HEK293 (cell line): Measurements from ENCODE around the gene PLS1.

ENCODE experiments used
- AEBP2 ChIP-seq: fragments of 450-650 bp; formaldehyde crosslinking; IDR thresholded peaks from 2 replicates; pipeline ENCODE4 v1.5.1; 2016; ENCODE audit warnings: missing biosample characterization, missing genetic modification characterization, borderline replicate concordance
- GLIS2 ChIP-seq: fragments of 450-650 bp; formaldehyde crosslinking; IDR thresholded peaks from 2 replicates; pipeline ENCODE4 v1.5.1; 2016; ENCODE audit warnings: missing biosample characterization, missing genetic modification characterization
- KLF16 ChIP-seq: fragments of 450-650 bp; formaldehyde crosslinking; IDR thresholded peaks from 2 replicates; pipeline ENCODE4 v1.5.1; 2017; ENCODE audit warnings: missing biosample characterization, missing genetic modification characterization
- KLF9 ChIP-seq: fragments of 450-650 bp; formaldehyde crosslinking; IDR thresholded peaks from 2 replicates; pipeline ENCODE4 v1.5.1; 2016; ENCODE audit warnings: missing biosample characterization, missing genetic modification characterization, low read depth
- MYNN ChIP-seq: fragments of 450-650 bp; formaldehyde crosslinking; IDR thresholded peaks from 2 replicates; pipeline ENCODE4 v1.5.1; 2016; ENCODE audit warnings: missing biosample characterization, missing genetic modification characterization, borderline replicate concordance
- PRDM10 ChIP-seq: fragments of 450-650 bp; formaldehyde crosslinking; IDR thresholded peaks from 2 replicates; pipeline ENCODE4 v1.5.1; 2016; ENCODE audit warnings: missing biosample characterization, missing genetic modification characterization
- RBAK ChIP-seq: fragments of 450-650 bp; formaldehyde crosslinking; IDR thresholded peaks from 2 replicates; pipeline ENCODE4 v1.5.1; 2016; ENCODE audit warnings: missing biosample characterization, missing genetic modification characterization
- SCRT1 ChIP-seq: fragments of 450-650 bp; formaldehyde crosslinking; IDR thresholded peaks from 2 replicates; pipeline ENCODE4 v1.5.1; 2016; ENCODE audit warnings: missing biosample characterization, missing genetic modification characterization, borderline replicate concordance
- SP7 ChIP-seq: fragments of 450-650 bp; formaldehyde crosslinking; IDR thresholded peaks from 2 replicates; pipeline ENCODE4 v1.5.1; 2016; ENCODE audit warnings: missing biosample characterization, missing genetic modification characterization
- ZBTB44 ChIP-seq: fragments of 450-650 bp; IDR thresholded peaks from 2 replicates; pipeline ENCODE4 v1.5.1; 2018; ENCODE audit warnings: missing biosample characterization, mild to moderate bottlenecking, missing genetic modification characterization
- ZBTB49 ChIP-seq: fragments of 450-650 bp; formaldehyde crosslinking; IDR thresholded peaks from 2 replicates; pipeline ENCODE4 v1.5.1; 2016; ENCODE audit warnings: missing biosample characterization, missing genetic modification characterization, low read depth
- ZFP37 ChIP-seq: fragments of 450-650 bp; formaldehyde crosslinking; IDR thresholded peaks from 2 replicates; pipeline ENCODE4 v1.5.1; 2016; ENCODE audit warnings: missing biosample characterization, missing genetic modification characterization
- ZNF114 ChIP-seq: fragments of 450-650 bp; formaldehyde crosslinking; IDR thresholded peaks from 2 replicates; pipeline ENCODE4 v1.5.0; 2017; ENCODE audit warnings: missing biosample characterization, missing genetic modification characterization
- ZNF133 ChIP-seq: fragments of 450-650 bp; formaldehyde crosslinking; IDR thresholded peaks from 2 replicates; pipeline ENCODE4 v1.5.1; 2016; ENCODE audit warnings: missing biosample characterization, missing genetic modification characterization
- ZNF140 ChIP-seq: fragments of 450-650 bp; formaldehyde crosslinking; IDR thresholded peaks from 2 replicates; pipeline ENCODE4 v1.5.1; 2016; ENCODE audit warnings: missing biosample characterization, missing genetic modification characterization
- ZNF155 ChIP-seq: fragments of 450-650 bp; formaldehyde crosslinking; IDR thresholded peaks from 2 replicates; pipeline ENCODE4 v1.5.1; 2016; ENCODE audit warnings: missing biosample characterization, missing genetic modification characterization
- ZNF214 ChIP-seq: fragments of 450-650 bp; formaldehyde crosslinking; IDR thresholded peaks from 2 replicates; pipeline ENCODE4 v1.5.1; 2017; ENCODE audit warnings: missing biosample characterization, mild to moderate bottlenecking, missing genetic modification characterization, borderline replicate concordance
- ZNF239 ChIP-seq: fragments of 450-650 bp; formaldehyde crosslinking; IDR thresholded peaks from 2 replicates; pipeline ENCODE4 v1.5.1; 2016; ENCODE audit warnings: missing biosample characterization, missing genetic modification characterization
- ZNF266 ChIP-seq: fragments of 450-650 bp; formaldehyde crosslinking; IDR thresholded peaks from 2 replicates; pipeline ENCODE4 v1.5.1; 2016; ENCODE audit warnings: missing biosample characterization, missing genetic modification characterization, low read depth
- ZNF341 ChIP-seq: fragments of 450-650 bp; formaldehyde crosslinking; IDR thresholded peaks from 2 replicates; pipeline ENCODE4; 2016; ENCODE audit warnings: low read depth, missing biosample characterization, missing genetic modification characterization
- ZNF37A ChIP-seq: fragments of 450-650 bp; IDR thresholded peaks from 2 replicates; pipeline ENCODE4 v1.5.1; 2018; ENCODE audit warnings: missing biosample characterization, missing genetic modification characterization
- ZNF391 ChIP-seq: fragments of 450-650 bp; formaldehyde crosslinking; IDR thresholded peaks from 2 replicates; pipeline ENCODE4 v1.5.1; 2016; ENCODE audit warnings: low read depth, missing biosample characterization, missing genetic modification characterization, borderline replicate concordance
- ZNF510 ChIP-seq: fragments of 450-650 bp; formaldehyde crosslinking; IDR thresholded peaks from 2 replicates; pipeline ENCODE4 v1.5.1; 2018; ENCODE audit warnings: mild to moderate bottlenecking, missing genetic modification characterization, missing biosample characterization; ENCODE audit not compliant: insufficient replicate concordance
- ZNF548 ChIP-seq: fragments of 450-650 bp; formaldehyde crosslinking; IDR thresholded peaks from 2 replicates; pipeline ENCODE4 v1.5.1; 2016; ENCODE audit warnings: missing biosample characterization, missing genetic modification characterization
- ZNF580 ChIP-seq: fragments of 450-650 bp; formaldehyde crosslinking; IDR thresholded peaks from 2 replicates; pipeline ENCODE4 v1.5.1; 2016; ENCODE audit warnings: missing biosample characterization, missing genetic modification characterization
- ZNF654 ChIP-seq: fragments of 450-650 bp; formaldehyde crosslinking; IDR thresholded peaks from 2 replicates; pipeline ENCODE4 v1.5.1; 2016; ENCODE audit warnings: low read depth, missing biosample characterization, missing genetic modification characterization
- ZNF660 ChIP-seq: fragments of 450-650 bp; IDR thresholded peaks from 2 replicates; pipeline ENCODE4 v1.5.1; 2018; ENCODE audit warnings: missing biosample characterization, mild to moderate bottlenecking, missing genetic modification characterization
- ZNF76 ChIP-seq: fragments of 450-650 bp; formaldehyde crosslinking; IDR thresholded peaks from 2 replicates; pipeline ENCODE4; 2016; ENCODE audit warnings: low read depth, missing biosample characterization, missing genetic modification characterization, borderline replicate concordance

PLS1 gene

GRCh38 chr3:142595951-142596725 lies at the start of gene PLS1 (continued):
- TF ChIP-seq ZBTB44 (tag by site-specific recombination): no peak
- peak; percentile 63; the same call in 1 of the 2 replicates for TF ChIP-seq ZFP37 (tag by site-specific recombination)
- no peak for TF ChIP-seq ZNF239 (tag by site-specific recombination)
- no peak for TF ChIP-seq ZNF133
- peak; percentile 66; the same call in 1 of the 2 replicates for TF ChIP-seq ZNF660
- no peak; the same call in 1 of the 2 replicates for TF ChIP-seq ZNF76 (tag by site-specific recombination)
- 0 out of 2 replicates have a peak, but pooled peaks have one; percentile 24 for TF ChIP-seq GLIS2 (tag by site-specific recombination)
- TF ChIP-seq ZNF155 (tag by site-specific recombination): no peak
- 0 out of 2 replicates have a peak, but pooled peaks have one; percentile 41 for TF ChIP-seq KLF16 (tag by site-specific recombination)
- TF ChIP-seq ZNF654 (tag by site-specific recombination): no peak
- no peak for TF ChIP-seq RBAK (tag by site-specific recombination)
- TF ChIP-seq ZNF548 (tag by site-specific recombination): peak; percentile 30; the same call in 1 of the 2 replicates
- no peak for TF ChIP-seq ZNF214 (tag by site-specific recombination)
- no peak for TF ChIP-seq MYNN (tag by site-specific recombination)
- no peak for TF ChIP-seq ZBTB49
- TF ChIP-seq ZNF510: no peak
- no peak for TF ChIP-seq AEBP2 (tag by site-specific recombination)
- TF ChIP-seq SCRT1 (tag by site-specific recombination): no peak
- peak; percentile 55; the same call in 1 of the 2 replicates for TF ChIP-seq ZNF580 (tag by site-specific recombination)
- TF ChIP-seq KLF9: no peak
- TF ChIP-seq ZNF114 (tag by site-specific recombination): no peak
- 0 out of 2 replicates have a peak, but pooled peaks have one; percentile 26 for TF ChIP-seq ZNF341 (tag by site-specific recombination)
- no peak for TF ChIP-seq ZNF37A (tag by site-specific recombination)
- TF ChIP-seq ZNF391 (tag by site-specific recombination): peak; percentile 48; the same call in 1 of the 2 replicates
- TF ChIP-seq ZNF266 (tag by site-specific recombination): no peak
- TF ChIP-seq PRDM10 (tag by site-specific recombination): peak; percentile 98
- no peak for TF ChIP-seq ZNF140 (tag by site-specific recombination)
- peak; percentile 72; the same call in 1 of the 2 replicates for TF ChIP-seq SP7
